ENCODE data around the gene SMDT1.

DNA sequence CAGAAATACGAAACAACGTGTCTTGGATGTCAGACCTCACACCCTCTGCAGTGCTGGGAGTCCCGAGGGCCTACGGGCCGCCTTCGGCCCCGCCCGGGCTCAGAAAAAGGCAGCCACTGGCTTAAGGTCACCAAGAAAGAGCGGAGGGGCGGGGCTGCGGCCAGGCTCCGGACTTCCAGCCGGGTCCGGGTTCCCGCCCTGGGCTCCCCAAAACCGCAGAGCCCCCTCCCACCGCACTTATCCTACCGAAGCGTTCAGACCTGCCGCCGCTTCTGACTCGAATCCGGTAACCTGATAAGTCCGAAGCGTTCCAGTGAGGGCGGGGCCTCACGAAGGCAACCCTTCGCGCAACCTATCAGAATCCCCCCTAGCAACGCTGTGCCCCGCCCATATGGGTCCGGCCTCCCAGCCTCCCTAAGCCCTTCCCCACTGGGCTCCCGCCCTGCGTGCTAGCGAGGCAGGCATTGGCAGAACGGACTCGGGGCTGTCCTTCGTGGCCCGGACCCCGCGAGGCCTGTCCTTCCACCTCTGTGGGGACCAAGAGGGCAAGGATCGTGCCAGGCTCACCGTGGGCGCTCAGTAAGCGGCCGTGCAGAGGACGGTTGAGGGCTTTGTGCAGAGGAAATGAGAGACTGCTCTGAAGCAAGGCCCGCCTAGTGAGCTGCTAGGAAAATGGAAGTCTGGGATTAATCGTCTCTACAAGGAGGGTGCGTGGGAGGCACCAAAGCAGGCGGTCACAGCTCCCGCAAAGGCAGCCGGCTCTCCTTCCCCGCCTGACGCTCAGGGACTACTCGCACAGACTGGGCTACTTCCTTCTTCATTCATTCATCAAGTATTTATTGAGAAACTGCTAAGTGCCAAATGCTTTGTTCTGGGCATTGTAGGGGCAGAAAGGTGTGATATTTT, 8.7 kb upstream of the SMDT1 start, which contains the start of gene NAGA:
- TF ChIP-seq CTCF (IDR thresholded peaks at IDR 0.05) (no peak), REST (IDR thresholded peaks at IDR 0.05; ENCODE audit: insufficient read depth in 1 of 2, low read depth in 2 of 2, low read length in 1 of 2) (no peak), POLR2AphosphoS5 (IDR thresholded peaks at IDR 0.05; ENCODE audit: low read depth, low read length) (peak; percentile 58)
